Putamen (tissue), 1 donor: ENCODE data around the gene ZC3H18.

Source experiments
- DNase-seq: peaks from one replicate; pipeline ENCODE4 v3.0.0-alpha.2; 2016; ENCODE audit warnings: low spot score

Gene ZC3H18

DNA sequence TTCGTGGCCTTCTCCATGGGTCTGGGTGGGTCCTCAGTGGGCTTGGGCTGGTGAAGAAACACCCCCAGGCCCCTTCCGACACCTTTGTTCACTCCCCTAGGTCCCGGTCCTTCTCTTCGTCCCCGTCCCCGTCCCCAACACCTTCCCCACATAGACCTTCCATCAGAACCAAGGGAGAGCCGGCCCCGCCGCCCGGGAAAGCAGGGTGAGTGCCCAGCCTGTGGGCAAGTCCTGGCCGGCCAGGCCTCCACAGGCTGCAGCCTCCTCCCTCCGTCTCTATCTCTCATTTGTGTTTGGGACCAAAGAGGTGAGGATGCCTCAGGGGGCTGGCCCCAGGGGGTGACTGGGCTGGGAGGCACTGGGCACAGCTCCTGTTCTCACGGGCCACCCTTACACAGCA, 53.7 kb downstream of the ZC3H18 start:
- no peak for DNase-seq

DNA sequence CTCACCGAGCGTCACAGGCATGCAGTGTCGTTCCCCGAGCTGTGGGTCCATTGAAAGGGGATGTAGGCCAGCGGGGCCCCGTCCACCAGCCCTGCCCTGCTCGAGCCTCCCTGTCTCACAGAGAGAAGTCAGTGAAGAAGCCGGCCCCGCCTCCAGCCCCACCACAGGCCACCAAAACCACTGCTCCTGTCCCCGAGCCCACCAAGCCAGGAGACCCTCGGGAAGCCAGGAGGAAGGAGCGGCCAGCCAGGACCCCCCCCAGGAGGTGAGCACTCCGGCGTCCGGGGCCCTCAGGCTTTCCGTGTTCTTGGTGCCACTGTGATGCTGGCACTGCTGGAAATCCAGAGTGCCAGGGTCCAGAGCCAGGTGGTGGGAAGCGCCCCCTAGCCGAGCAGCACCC, 54.3 kb downstream of the ZC3H18 start:
- no peak for DNase-seq

DNA sequence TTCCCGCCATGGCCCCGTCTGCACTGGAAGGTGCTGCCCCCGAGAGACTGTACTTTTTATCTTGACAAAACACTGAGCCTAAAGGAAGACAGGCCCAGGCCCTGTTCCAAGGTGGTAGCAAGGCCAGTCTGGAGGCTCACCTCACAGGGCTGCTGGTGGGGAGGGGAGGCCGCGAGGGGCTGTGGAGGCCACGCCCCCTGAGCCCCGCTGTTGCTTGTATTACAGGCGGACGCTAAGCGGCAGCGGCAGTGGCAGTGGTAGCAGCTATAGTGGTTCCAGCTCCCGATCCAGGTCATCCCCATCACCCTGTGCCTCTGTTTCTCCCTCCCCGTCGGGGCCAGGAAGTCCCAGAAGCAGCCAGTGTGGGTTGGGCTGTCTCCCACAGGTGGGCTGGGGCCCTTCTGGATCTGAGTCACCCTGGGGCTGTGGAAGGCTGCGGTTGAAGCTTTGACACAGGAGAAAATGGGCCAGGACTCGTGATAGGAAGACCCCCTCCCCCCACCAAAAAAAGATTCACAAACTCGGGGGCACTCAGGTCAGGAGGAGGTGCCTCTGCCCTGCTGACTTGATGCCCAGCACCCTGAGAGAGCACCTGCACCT, 54.9 kb downstream of the ZC3H18 start:
- no peak for DNase-seq

- no peak for DNase-seq
These were observed 56.4 kb downstream of the ZC3H18 start for GRCh38 chr16:88626646-88627045.

DNA sequence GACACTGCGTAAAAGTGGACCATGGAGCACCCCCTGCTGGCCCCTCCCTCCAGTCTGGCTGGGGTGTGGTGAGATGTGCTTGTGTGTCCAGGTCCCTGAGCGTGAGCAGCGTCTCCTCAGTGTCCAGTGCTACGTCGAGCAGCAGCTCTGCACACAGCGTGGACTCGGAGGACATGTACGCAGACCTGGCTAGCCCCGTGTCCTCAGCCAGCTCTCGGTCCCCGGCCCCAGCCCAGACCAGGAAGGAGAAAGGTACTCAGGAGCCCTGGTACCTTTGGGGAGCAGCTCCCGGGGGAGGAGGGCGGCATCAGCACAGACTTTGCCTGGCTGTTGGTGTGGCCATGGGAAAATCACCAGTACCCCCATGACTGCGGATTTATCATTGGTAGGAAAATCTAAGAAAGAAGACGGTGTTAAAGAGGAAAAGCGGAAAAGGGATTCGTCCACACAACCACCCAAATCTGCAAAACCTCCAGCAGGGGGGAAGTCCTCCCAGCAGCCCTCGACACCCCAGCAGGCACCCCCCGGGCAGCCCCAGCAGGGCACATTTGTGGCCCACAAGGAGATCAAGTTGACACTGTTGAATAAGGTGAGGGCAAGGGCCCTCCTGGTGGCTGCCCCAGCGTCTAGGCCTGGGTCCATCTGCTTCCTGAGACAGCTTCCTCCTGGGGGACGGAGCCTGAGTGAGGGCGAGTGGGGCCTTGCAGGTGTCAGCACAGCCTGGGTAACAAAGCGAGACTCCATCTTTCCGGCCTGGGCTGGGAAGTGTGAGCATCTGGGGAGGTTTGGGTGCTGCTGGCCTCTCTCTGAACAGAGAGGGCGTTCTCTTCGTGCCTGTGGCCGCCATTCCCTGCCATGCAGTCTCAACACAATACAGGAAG, 57.6 kb downstream of the ZC3H18 start:
- no peak for DNase-seq

GRCh38 chr16:88628512-88628974, 58.3 kb downstream of the ZC3H18 start:
- DNase-seq: no peak

DNA sequence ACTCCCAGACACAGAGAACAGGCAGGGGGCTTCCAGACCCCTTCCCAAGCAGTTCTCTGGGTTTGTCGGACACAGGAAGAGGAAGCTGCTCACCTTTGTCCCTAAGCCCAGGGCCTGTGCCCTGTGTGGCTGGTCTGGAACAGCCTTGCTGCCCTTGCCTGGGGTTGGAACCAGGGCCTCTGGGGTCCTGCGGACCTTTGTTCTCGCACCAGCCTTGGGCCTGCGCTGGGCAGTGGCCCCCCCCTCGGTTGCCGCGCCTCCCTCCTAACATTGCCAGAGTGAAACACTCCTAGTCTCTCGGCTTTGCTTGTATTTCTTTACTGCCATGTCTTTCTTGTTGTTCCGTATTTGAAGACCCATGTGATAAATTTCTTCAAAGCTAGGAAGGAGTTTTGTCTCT, 59.6 kb downstream of the ZC3H18 start:
- DNase-seq: no peak

- no peak for DNase-seq
These were observed 60.2 kb downstream of the ZC3H18 start for GRCh38 chr16:88630433-88630832.

DNA sequence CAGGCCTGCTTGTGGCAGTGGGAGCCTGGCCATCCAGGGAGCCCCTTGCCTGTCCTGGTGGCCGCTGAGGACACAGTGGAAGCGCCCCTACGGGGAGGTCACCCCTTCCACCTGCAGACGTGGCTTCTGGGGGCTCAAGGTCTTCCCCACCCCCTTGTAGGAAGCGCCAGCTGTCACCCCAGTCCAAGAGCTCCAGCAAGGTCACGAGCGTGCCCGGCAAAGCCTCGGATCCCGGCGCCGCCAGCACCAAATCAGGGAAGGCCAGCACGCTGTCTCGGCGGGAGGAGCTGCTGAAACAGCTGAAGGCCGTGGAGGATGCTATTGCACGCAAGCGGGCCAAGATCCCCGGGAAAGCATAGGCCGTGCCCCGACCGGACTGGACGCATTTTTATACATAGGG, 60.7 kb downstream of the ZC3H18 start:
- no peak for DNase-seq

DNA sequence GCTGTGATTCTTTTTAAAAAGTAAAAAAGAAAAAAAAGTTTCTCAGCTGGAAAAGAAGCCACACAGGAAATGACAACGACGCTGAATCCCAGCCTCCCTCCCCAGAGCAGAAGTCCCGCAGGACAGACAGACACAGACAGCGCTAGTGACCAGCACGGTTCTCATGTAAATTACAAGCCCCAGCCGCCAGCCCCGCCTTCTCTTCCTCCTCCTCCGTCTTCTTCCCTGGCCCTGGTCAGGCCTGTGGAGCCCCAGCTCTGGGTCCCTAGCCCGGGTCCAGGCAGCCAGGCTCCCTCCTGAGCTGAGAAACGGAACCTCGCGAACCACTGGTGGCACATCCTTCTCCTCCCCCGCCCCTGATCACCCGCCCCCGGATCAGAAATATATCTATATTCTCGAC, 61.2 kb downstream of the ZC3H18 start:
- DNase-seq: no peak

GRCh38 chr16:88631920-88632586, 61.9 kb downstream of the ZC3H18 start:
- no peak for DNase-seq

GRCh38 chr16:88632587-88632930, 62.4 kb downstream of the ZC3H18 start:
- DNase-seq: no peak

GRCh38 chr16:88633684-88634140, 63.5 kb downstream of the ZC3H18 start:
- DNase-seq: no peak

DNA sequence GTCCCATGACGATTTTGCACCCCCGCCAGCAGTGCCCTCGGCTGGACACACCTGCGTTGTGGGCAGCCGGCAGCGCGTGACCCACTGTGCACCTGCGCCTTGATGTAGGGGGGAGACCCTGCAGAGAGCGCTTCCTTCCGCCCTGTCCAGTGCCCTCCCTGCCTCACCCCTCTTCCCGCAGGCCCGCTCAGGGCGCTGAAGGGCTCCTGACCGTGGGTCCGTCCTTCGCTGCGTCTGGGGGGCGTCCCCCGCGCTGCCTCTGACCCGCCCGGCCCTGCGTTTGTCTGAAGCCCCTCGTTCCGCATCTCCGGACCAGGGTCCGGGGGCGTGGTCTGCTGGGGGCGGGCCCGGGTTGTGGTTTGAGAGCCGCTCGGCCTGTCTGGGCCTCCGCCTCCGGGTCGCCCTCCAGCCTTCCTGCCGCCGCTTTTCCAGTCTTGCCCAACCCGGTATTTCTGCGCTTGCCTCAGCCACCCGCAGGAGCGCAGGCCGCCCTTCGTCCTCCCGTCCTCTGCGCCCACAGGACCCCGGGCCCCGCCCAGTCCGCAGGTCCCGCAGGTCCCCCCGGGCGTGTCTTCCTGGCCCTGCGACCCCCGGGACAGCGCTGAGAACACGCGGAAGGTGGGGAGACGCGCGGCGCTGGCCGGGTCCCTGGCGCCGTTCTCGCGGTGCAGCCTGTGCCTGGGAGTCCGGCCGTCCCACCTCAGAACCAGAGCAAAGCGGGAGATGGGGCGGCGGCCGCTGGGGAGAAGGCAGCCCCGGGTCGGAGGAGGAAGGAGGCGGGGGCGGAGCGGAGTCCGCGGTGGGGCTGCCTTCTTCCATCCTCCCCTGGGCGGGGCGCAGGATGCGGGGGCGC, 64.2 kb downstream of the ZC3H18 start:
- DNase-seq: no peak

DNA sequence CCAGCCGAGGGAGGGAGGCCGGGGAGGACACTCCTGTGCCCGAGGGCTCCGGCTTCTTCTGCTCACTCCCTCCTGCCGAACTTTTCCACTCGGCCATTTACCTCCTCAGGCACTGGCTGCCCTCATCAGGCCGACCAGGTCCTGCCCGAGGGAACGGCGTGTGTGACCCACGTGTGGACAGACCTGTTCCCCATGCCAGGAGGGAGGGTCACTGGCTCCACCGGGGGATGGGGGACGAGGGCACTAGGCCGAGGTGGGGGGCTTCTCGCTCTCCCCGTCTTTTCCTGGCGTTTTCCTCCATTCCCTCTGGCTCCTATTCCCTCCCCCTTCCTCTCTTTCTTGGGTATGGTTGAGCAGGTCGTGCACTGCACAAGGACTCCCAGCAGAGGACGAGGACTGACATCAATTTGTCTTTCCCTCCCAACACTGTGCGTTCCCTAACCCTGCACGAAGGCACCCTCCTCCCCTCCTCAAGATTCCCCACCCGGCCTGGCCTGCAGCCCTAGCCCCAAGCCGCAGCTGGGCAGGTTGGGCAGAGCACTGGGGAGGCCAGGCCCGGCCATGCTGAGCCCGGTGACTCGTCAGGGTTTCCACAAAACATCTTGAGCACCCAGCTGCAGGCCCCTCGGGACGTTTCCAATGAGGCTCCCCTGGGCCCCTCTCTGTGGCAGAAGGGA, 64.9 kb downstream of the ZC3H18 start:
- no peak for DNase-seq

DNA sequence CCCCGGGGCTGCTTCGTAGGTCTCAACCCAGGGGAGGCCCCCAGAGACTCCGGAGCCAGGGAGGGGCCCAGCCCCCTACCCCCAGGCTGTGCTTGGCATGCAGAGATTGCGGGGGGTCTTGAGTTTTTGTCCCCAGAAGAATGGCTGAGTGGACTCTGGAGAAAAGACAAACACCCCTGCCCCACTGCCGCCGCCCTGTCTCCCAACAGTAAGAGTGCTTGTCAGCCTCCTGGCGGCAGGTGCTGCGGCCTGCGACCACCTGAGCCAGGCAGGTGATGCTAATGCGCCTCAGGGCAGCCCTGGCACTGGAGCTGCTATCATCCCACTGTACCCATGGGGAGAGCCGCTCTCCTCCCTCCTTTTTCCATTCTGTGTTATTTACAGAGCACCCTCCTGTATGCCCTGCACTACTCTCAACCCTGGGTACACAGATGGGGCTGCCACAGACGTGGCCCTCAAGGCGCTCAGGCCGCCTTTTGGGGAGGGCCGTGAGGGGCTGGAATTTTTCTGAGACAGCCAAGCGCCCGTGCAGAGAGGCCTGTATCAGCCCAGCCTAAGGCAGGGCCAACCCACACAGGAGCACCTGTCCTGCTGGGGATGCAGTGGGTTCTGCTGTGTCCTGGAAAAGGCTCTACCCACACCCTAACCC, 65.6 kb downstream of the ZC3H18 start:
- DNase-seq: no peak

GRCh38 chr16:88636488-88637265, 66.5 kb downstream of the ZC3H18 start:
- DNase-seq: no peak

DNA sequence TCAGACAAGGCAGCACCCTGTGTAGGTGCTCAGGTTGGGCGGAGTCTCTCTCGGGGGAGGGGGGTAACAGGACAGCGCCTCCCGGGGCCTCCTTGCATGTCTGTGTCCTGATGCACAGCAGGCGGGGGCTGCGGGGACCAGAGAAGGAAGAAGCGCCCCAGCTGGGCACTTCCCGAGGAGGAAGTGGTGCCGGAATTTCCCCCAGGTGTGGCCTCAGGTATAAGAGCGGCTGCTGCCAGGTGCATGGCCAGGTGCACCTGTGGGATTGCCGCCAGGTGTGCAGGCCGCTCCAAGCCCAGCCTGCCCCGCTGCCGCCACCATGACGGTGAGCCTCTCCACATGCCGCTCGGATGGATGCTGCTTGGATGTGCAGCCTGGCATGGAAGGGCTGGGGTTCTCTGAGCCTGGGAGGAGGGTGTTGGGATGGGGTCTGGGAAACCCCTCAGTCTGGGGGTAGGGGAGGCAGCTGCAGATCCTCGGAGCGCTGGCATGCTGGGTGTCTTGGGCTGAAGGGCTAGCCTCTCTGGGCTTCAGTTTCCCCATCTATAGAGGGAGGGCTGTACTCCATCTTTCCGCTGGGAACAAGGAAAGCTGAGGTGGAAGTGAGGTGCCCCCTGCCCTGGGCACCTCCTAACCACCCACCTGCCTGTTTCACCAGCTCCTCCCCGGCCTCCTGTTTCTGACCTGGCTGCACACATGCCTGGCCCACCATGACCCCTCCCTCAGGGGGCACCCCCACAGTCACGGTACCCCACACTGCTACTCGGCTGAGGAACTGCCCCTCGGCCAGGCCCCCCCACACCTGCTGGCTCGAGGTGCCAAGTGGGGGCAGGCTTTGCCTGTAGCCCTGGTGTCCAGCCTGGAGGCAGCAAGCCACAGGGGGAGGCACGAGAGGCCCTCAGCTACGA, 68.4 kb downstream of the ZC3H18 start, which contains the start of gene IL17C:
Gene IL17C (plus strand): TSS at position 250 of the 908 bp plus-strand sequence. CDS start 70 bp downstream, at position 320.
- no peak for DNase-seq
